HG03135 (cell line): ENCODE results near the gene TDRKH.

Experiments
- ATAC-seq: cut with Tn5 transposase; IDR thresholded peaks from one replicate; pipeline ENCODE4 v1.9.1; 2021; ENCODE audit warnings: mild to moderate bottlenecking, moderate library complexity; ENCODE audit not compliant: unreplicated experiment

Gene TDRKH

GRCh38 chr1:151823175-151823574 is 32.9 kb upstream of the TDRKH start:
- no peak for ATAC-seq

GRCh38 chr1:151822404-151822803 is 32.1 kb upstream of the TDRKH start:
- no peak for ATAC-seq

GRCh38 chr1:151820940-151821339 is 30.6 kb upstream of the TDRKH start:
- no peak for ATAC-seq

GRCh38 chr1:151819976-151820623 is 29.8 kb upstream of the TDRKH start:
- ATAC-seq, result no peak

- ATAC-seq, result no peak
Observed at GRCh38 chr1:151819227-151819835, 29.0 kb upstream of the TDRKH start.

GRCh38 chr1:151817353-151817730 is 27.0 kb upstream of the TDRKH start:
- no peak for ATAC-seq

- ATAC-seq, result no peak
Observed at GRCh38 chr1:151816548-151817352, 26.4 kb upstream of the TDRKH start.

GRCh38 chr1:151815716-151816327 is 25.5 kb upstream of the TDRKH start:
- ATAC-seq, result no peak

- no peak for ATAC-seq
Observed at GRCh38 chr1:151814971-151815545, 24.8 kb upstream of the TDRKH start.

- ATAC-seq, result no peak
Observed at GRCh38 chr1:151814426-151814825, 24.1 kb upstream of the TDRKH start.

GRCh38 chr1:151813271-151813977 is 23.1 kb upstream of the TDRKH start:
- ATAC-seq, result no peak

GRCh38 chr1:151811181-151811580 is 20.9 kb upstream of the TDRKH start:
- ATAC-seq, result no peak

- no peak for ATAC-seq
Observed at GRCh38 chr1:151809985-151810556, 19.8 kb upstream of the TDRKH start.

GRCh38 chr1:151809290-151809984 is 19.1 kb upstream of the TDRKH start:
- no peak for ATAC-seq

GRCh38 chr1:151807766-151808165 is 17.5 kb upstream of the TDRKH start:
- no peak for ATAC-seq

GRCh38 chr1:151807131-151807530 is 16.8 kb upstream of the TDRKH start:
- no peak for ATAC-seq

- no peak for ATAC-seq
Observed at GRCh38 chr1:151806170-151806569, 15.9 kb upstream of the TDRKH start.

GRCh38 chr1:151805066-151805820 is 14.9 kb upstream of the TDRKH start, which contains the start of gene LINGO4:
Gene LINGO4, minus strand, starts transcription at chr1:151805419. Its CDS starts 2,715 bp downstream, at chr1:151802704.
- ATAC-seq, result no peak

GRCh38 chr1:151803915-151804314 is 13.6 kb upstream of the TDRKH start:
- ATAC-seq, result no peak
